Thyroid gland (tissue), 4 donors: ENCODE measurements around the gene MRFAP1L1. TPM values are rescaled to one million over a fixed set of nuclear protein-coding genes. Genes with fewer than 3 reads are reported as not detected.

Experiments
- DNase-seq, 2 donors: peaks; one replicate each; pipeline ENCODE4 v3.0.0-alpha.2; 2019
- H3K27ac ChIP-seq, 3 donors: fragments of 200-600 bp; sonication (generic); 1 replicate in 2 of 3; 2 replicates in 1 of 3; pipeline ENCODE4 v1.5.1; 2016 to 2019; ENCODE audit warnings: mild to moderate bottlenecking in 1 of 3, moderate library complexity in 1 of 3
- H3K27me3 ChIP-seq: fragments of 200-600 bp; sonication (generic); one replicate; pipeline ENCODE4 v1.5.1; 2019
- H3K36me3 ChIP-seq, 2 donors: fragments of 200-600 bp; sonication (generic); one replicate each; pipeline ENCODE4 v1.5.1; 2016 to 2019
- H3K4me1 ChIP-seq, 2 donors: fragments of 200-600 bp; sonication (generic); one replicate each; pipeline ENCODE4 v1.5.1; 2017 to 2019
- H3K4me3 ChIP-seq, 3 donors: fragments of 200-600 bp; sonication (generic); replicated peaks in 1 of 3; 1 replicate in 2 of 3; 2 replicates in 1 of 3; pipeline ENCODE4 v1.5.1; 2016; ENCODE audit warnings: mild to moderate bottlenecking in 1 of 3
- H3K9me3 ChIP-seq: fragments of 200-600 bp; sonication (generic); one replicate; pipeline ENCODE4 v1.5.1; 2017
- POLR2A ChIP-seq, 2 donors: fragments of 450-650 bp; IDR thresholded peaks; one replicate each; pipeline ENCODE4 v1.6.1; 2017; ENCODE audit warnings: antibody characterized with exemption in 2 of 2, mild to moderate bottlenecking in 2 of 2, moderate library complexity in 1 of 2
- WGBS, 2 donors: methylation state at CpG; one replicate each; pipeline ENCODE4 v1.1.5; 2017; 5-methylcytosine and 5-hydroxymethylcytosine counted together
- intact Hi-C: fragments of 100-400 bp; cut with DNase I; formaldehyde crosslinking; loops from one replicate; pipeline ENCODE4 v1.15.1; 2023
- total RNA-seq, 4 donors: library from RNA; depleted of rRNA; stranded (reverse); fragments of >200 nt; gene quantifications; one replicate each; pipeline ENCODE4 v1.2.3, GENCODE V29; 2016
- TF ChIP-seq, protein P1 (sequence below), 6 experiments: fragments of 200-600 bp in 3 of 6; fragments of 450-650 bp in 3 of 6; sonication (generic) in 3 of 6; IDR thresholded peaks; one replicate each; pipeline ENCODE4 v1.5.1; 2016 to 2019; ENCODE audit warnings: antibody characterized with exemption in 6 of 6, mild to moderate bottlenecking in 2 of 6, inconsistent platforms in 1 of 6, moderate library complexity in 1 of 6

The MRFAP1L1 gene
- total RNA-seq, 4 donors from 2014 or later: 70.5 to 93.9 (median 76.2) TPM

GRCh38 chr4:6746721-6747293 is 37.1 kb upstream of the MRFAP1L1 start:
- Histone ChIP-seq H3K27me3 (no peaks in the 10 kb centered on the region), H3K9me3 (no peaks in the 10 kb centered on the region), H3K4me1 (peaks cover 34 to 51% of the 10 kb centered on the region in 2 donors), H3K4me3 (no peak overlapping the region), H3K36me3 (no peaks in the 10 kb centered on the region), H3K27ac (peak overlapping the region; percentile 55 to 86 (median 71))
- DNase-seq: peak; percentile 98 to 99
- intact Hi-C loops: no loop called here
- TF ChIP-seq, protein P1, sequence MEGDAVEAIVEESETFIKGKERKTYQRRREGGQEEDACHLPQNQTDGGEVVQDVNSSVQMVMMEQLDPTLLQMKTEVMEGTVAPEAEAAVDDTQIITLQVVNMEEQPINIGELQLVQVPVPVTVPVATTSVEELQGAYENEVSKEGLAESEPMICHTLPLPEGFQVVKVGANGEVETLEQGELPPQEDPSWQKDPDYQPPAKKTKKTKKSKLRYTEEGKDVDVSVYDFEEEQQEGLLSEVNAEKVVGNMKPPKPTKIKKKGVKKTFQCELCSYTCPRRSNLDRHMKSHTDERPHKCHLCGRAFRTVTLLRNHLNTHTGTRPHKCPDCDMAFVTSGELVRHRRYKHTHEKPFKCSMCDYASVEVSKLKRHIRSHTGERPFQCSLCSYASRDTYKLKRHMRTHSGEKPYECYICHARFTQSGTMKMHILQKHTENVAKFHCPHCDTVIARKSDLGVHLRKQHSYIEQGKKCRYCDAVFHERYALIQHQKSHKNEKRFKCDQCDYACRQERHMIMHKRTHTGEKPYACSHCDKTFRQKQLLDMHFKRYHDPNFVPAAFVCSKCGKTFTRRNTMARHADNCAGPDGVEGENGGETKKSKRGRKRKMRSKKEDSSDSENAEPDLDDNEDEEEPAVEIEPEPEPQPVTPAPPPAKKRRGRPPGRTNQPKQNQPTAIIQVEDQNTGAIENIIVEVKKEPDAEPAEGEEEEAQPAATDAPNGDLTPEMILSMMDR (IDR thresholded peaks at IDR 0.05): peak in 2 of 6 experiments; percentile 13 to 48
- peak in 1 of 2 donors; percentile 38 for TF ChIP-seq POLR2A (IDR thresholded peaks at IDR 0.05)
- 32% methylated on average over 18 to 20 of the region's 20 CpGs for WGBS, 2 donors

GRCh38 chr4:6742989-6743388 is 33.3 kb upstream of the MRFAP1L1 start:
- TF ChIP-seq POLR2A (IDR thresholded peaks at IDR 0.05): no peak
- TF ChIP-seq, protein P1 (IDR thresholded peaks at IDR 0.05): no peak
- DNase-seq: no peak
- Histone ChIP-seq H3K9me3 (no peaks in the 10 kb centered on the region), H3K27me3 (no peaks in the 10 kb centered on the region), H3K36me3 (no peaks in the 10 kb centered on the region), H3K4me3 (no peak overlapping the region), H3K27ac (no peak overlapping the region), H3K4me1 (peaks cover 15 to 18% of the 10 kb centered on the region in 2 donors)
- 81 to 85% methylated on average over 11 of the region's 11 CpGs for WGBS, 2 donors
- intact Hi-C loops: no loop called here

DNA sequence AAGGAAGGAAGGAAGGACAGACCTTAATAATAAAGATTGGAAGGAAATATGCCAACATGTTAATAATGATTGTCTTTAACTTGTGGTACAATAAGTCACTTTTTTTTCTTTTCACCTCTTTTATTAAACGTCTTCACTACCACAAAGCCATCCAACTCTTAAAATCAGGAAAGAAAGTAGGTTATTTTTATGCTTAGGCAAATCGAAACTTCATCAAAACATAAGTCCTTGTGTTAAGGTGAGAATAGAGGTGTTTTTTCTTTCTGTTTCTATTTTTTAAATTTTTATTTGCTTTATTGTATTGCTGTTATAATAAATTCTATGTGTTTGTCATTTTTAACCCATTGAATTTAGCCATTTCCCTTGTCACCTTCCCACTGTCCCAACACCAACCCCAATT is 32.8 kb upstream of the MRFAP1L1 start:
- intact Hi-C loops: no loop called here
- Histone ChIP-seq H3K27ac (no peak overlapping the region), H3K4me1 (peaks cover 10 to 14% of the 10 kb centered on the region in 2 donors), H3K9me3 (no peaks in the 10 kb centered on the region), H3K27me3 (no peaks in the 10 kb centered on the region), H3K36me3 (no peaks in the 10 kb centered on the region), H3K4me3 (no peak overlapping the region)
- no peak for TF ChIP-seq POLR2A (IDR thresholded peaks at IDR 0.05)
- no peak for DNase-seq
- 79 to 86% methylated on average over 2 of the region's 2 CpGs for WGBS, 2 donors

DNA sequence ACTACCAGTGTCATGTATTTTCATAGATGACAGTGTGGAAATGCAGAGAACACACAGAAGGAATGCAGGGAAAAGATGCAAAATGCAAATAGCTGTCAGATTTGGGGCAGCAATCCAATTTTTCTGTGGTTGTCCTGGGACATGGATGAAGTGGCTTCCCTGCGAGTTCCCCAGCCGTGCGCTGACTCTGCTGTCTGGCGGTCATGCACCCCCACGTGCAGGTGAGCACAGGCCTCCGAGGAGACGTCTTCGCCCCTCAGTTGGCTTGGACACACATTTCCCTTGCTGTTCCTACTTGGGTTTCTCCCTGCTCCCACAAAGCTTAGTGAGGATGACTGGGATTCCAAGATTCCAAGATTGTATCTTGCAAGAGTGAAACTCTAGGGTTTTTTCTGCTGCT is 30.7 kb upstream of the MRFAP1L1 start:
- TF ChIP-seq, protein P1 (IDR thresholded peaks at IDR 0.05): no peak
- no peak for TF ChIP-seq POLR2A (IDR thresholded peaks at IDR 0.05)
- no peak for DNase-seq
- H3K9me3 ChIP-seq: no peaks in the 10 kb centered on the region
- no peaks in the 10 kb centered on the region for H3K4me1 ChIP-seq
- no peaks in the 10 kb centered on the region for H3K27me3 ChIP-seq
- WGBS, 2 donors: 83 to 93% methylated on average over 8 of the region's 8 CpGs
- intact Hi-C loops: no loop called here
- no peak overlapping the region for H3K27ac ChIP-seq
- no peak overlapping the region for H3K4me3 ChIP-seq
- no peaks in the 10 kb centered on the region for H3K36me3 ChIP-seq

DNA sequence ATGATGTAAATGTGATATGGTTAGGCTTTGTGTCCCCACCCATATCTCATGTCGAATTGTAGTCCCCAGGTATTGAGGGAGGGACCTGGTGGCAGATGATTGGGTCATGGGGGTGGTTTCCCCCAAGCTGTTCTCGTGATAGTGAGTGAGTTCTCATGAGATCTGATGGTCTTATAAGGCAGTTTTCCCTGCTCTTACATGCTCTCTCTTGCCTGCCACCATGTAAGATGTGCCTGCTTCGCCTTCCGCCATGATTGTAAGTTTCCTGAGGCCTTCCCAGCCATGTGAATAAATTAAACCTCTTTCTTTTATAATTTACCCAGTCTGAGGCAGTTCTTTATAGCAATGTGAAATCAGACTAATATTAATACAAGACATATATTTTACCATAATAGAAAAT is 30.3 kb upstream of the MRFAP1L1 start:
- H3K9me3 ChIP-seq: no peaks in the 10 kb centered on the region
- no peak overlapping the region for H3K27ac ChIP-seq
- H3K27me3 ChIP-seq: no peaks in the 10 kb centered on the region
- intact Hi-C loops: no loop called here
- DNase-seq: no peak
- no peaks in the 10 kb centered on the region for H3K4me1 ChIP-seq
- no peak overlapping the region for H3K4me3 ChIP-seq
- TF ChIP-seq POLR2A (IDR thresholded peaks at IDR 0.05): no peak
- TF ChIP-seq, protein P1 (IDR thresholded peaks at IDR 0.05): no peak
- WGBS, 2 donors: 88 to 90% methylated on average over 4 of the region's 4 CpGs
- H3K36me3 ChIP-seq: no peaks in the 10 kb centered on the region
